SK-N-SH treated with all-trans-retinoic acid at 6 μM for 48 hours (cell line): Measurements from ENCODE around the gene RAB27A.

Experiments
- ATAC-seq: fragments of 200-7000 bp; cut with Tn5 transposase; 3 replicates; pipeline ENCODE4 v1.9.1; 2020; ENCODE audit warnings: mild to moderate bottlenecking, moderate library complexity
- ARNTL ChIP-seq: fragments of 450-650 bp; formaldehyde crosslinking; IDR thresholded peaks from 2 replicates; pipeline ENCODE4 v1.5.0; 2020; ENCODE audit warnings: low read depth, mild to moderate bottlenecking, moderate library complexity, borderline replicate concordance
- BACH2 ChIP-seq: fragments of 250-450 bp; sonication (Bioruptor Pico); IDR thresholded peaks from 2 replicates; pipeline ENCODE4 v1.9.0; 2021; ENCODE audit warnings: mild to moderate bottlenecking, borderline replicate concordance
- CSDC2 ChIP-seq: fragments of 250-450 bp; sonication (Bioruptor Pico); IDR thresholded peaks from 2 replicates; pipeline ENCODE4 v1.5.0; 2020; ENCODE audit warnings: mild to moderate bottlenecking, moderate library complexity
- ESRRG ChIP-seq: fragments of 250-450 bp; sonication (Bioruptor Pico); IDR thresholded peaks from 2 replicates; pipeline ENCODE4 v1.6.1; 2021; ENCODE audit warnings: mild to moderate bottlenecking
- GLIS3 ChIP-seq: fragments of 250-450 bp; sonication (Bioruptor Pico); IDR thresholded peaks from 2 replicates; pipeline ENCODE4 v1.5.0; 2020; ENCODE audit warnings: mild to moderate bottlenecking, moderate library complexity
- ISL1 ChIP-seq: fragments of 250-450 bp; sonication (Bioruptor Pico); IDR thresholded peaks from 2 replicates; pipeline ENCODE4 v2.1.2; 2022; ENCODE audit warnings: mild to moderate bottlenecking, moderate library complexity
- OSR1 ChIP-seq: fragments of 250-450 bp; sonication (Bioruptor Pico); IDR thresholded peaks from 2 replicates; pipeline ENCODE4 v1.8.0; 2022; ENCODE audit warnings: moderate library complexity, mild to moderate bottlenecking, inconsistent platforms
- PPARA ChIP-seq: fragments of 250-450 bp; sonication (Bioruptor Pico); IDR thresholded peaks from 2 replicates; pipeline ENCODE4 v1.5.0; 2020; ENCODE audit warnings: mild to moderate bottlenecking, borderline replicate concordance
- RARB ChIP-seq: fragments of 250-450 bp; sonication (Bioruptor Pico); IDR thresholded peaks from 2 replicates; pipeline ENCODE4 v1.8.0; 2021; ENCODE audit warnings: mild to moderate bottlenecking, moderate library complexity
- SNAI2 ChIP-seq: fragments of 250-450 bp; sonication (Bioruptor Pico); IDR thresholded peaks from 2 replicates; pipeline ENCODE4 v1.5.0; 2020; ENCODE audit warnings: mild to moderate bottlenecking, moderate library complexity
- TCF4 ChIP-seq: fragments of 250-450 bp; sonication (Bioruptor Pico); IDR thresholded peaks from 2 replicates; pipeline ENCODE4 v1.8.0; 2021; ENCODE audit warnings: mild to moderate bottlenecking, moderate library complexity, borderline replicate concordance
- TOX ChIP-seq: fragments of 250-450 bp; sonication (Bioruptor Pico); IDR thresholded peaks from 2 replicates; pipeline ENCODE4 v1.8.0; 2021; ENCODE audit warnings: mild to moderate bottlenecking, moderate library complexity, borderline replicate concordance
- ZC3H10 ChIP-seq: fragments of 250-450 bp; sonication (Bioruptor Pico); IDR thresholded peaks from 2 replicates; pipeline ENCODE4 v1.5.1; 2021; ENCODE audit warnings: mild to moderate bottlenecking, moderate library complexity
- ZFP3 ChIP-seq: fragments of 250-450 bp; sonication (Bioruptor Pico); IDR thresholded peaks from 2 replicates; pipeline ENCODE4 v1.5.0; 2020; ENCODE audit warnings: mild to moderate bottlenecking, moderate library complexity
- ZNF565 ChIP-seq: fragments of 450-650 bp; formaldehyde crosslinking; conservative IDR thresholded peaks from 2 replicates; pipeline ENCODE4 v1.5.0; 2020; ENCODE audit warnings: low read depth, mild to moderate bottlenecking, moderate library complexity
- ZNF8 ChIP-seq: fragments of 450-650 bp; formaldehyde crosslinking; IDR thresholded peaks from 2 replicates; pipeline ENCODE4 v1.5.0; 2020; ENCODE audit warnings: mild to moderate bottlenecking, moderate library complexity
- TF ChIP-seq, protein P1 (sequence below): fragments of 250-450 bp; sonication (Bioruptor Pico); IDR thresholded peaks from 2 replicates; pipeline ENCODE4 v1.5.0; 2020; ENCODE audit warnings: mild to moderate bottlenecking, moderate library complexity
- TF ChIP-seq, protein P2 (sequence below): fragments of 250-450 bp; sonication (Bioruptor Pico); IDR thresholded peaks from 2 replicates; pipeline ENCODE4 v1.5.1; 2021; ENCODE audit warnings: mild to moderate bottlenecking, moderate library complexity
- TF ChIP-seq, protein P3 (sequence below): fragments of 250-450 bp; sonication (Bioruptor Pico); IDR thresholded peaks from 2 replicates; pipeline ENCODE4 v1.8.0; 2020; ENCODE audit warnings: mild to moderate bottlenecking, moderate library complexity, borderline replicate concordance
- TF ChIP-seq, protein P4 (sequence below): fragments of 250-450 bp; sonication (Bioruptor Pico); IDR thresholded peaks from 2 replicates; pipeline ENCODE4 v1.5.1; 2020; ENCODE audit warnings: low read depth, mild to moderate bottlenecking, moderate library complexity

Gene RAB27A

DNA sequence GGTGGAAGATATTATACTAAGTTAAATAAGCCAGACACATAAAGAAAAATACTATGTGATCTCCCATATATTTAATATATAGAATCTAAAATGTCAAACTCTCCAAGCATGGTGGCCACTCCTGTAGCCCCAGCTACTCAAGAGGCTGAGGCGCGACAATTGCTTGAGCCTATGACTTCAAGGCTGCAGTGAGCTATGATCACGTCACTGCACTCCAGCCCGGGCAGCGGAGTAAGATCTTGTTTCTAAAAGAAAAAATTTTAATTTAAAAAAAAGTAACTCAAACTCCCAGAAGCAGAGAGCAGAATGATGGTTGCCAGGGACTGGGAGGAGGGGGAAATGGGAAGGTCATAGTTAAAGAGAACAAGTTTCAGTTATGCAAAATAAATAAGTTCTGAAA is 13.3 kb downstream of the RAB27A start (continued):
- TF ChIP-seq, protein P1, sequence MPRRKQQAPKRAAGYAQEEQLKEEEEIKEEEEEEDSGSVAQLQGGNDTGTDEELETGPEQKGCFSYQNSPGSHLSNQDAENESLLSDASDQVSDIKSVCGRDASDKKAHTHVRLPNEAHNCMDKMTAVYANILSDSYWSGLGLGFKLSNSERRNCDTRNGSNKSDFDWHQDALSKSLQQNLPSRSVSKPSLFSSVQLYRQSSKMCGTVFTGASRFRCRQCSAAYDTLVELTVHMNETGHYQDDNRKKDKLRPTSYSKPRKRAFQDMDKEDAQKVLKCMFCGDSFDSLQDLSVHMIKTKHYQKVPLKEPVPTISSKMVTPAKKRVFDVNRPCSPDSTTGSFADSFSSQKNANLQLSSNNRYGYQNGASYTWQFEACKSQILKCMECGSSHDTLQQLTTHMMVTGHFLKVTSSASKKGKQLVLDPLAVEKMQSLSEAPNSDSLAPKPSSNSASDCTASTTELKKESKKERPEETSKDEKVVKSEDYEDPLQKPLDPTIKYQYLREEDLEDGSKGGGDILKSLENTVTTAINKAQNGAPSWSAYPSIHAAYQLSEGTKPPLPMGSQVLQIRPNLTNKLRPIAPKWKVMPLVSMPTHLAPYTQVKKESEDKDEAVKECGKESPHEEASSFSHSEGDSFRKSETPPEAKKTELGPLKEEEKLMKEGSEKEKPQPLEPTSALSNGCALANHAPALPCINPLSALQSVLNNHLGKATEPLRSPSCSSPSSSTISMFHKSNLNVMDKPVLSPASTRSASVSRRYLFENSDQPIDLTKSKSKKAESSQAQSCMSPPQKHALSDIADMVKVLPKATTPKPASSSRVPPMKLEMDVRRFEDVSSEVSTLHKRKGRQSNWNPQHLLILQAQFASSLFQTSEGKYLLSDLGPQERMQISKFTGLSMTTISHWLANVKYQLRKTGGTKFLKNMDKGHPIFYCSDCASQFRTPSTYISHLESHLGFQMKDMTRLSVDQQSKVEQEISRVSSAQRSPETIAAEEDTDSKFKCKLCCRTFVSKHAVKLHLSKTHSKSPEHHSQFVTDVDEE (CRISPR knock-in tag) = no peak
- no peak for TF ChIP-seq TOX (CRISPR knock-in tag)
- no peak for TF ChIP-seq GLIS3 (CRISPR knock-in tag)
- no peak for TF ChIP-seq BACH2 (CRISPR knock-in tag)
- no peak for TF ChIP-seq OSR1
- TF ChIP-seq ARNTL = no peak
- TF ChIP-seq, all 23 proteins: peak for 0

DNA sequence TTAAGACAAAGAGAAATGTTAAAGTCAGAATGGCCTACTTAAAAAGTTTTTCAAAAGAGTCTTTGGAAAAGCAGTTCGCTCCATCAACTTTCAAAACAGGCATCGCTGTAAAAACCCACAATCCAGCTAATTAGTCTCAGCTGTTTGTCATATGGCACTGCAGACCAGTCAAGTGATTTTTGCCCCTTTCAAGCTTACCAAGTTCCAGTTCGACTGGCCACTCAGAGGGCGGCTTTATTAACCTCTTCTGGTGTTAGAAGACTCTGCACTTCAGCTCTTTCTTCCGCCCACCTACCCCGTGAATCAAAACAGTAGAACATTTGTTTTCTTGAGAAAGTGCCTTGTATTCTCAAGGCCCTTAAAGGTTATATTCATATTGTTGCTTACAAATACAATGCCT is 19.3 kb downstream of the RAB27A start:
- no peak for ATAC-seq
- TF ChIP-seq ZC3H10 = no peak
- TF ChIP-seq TOX (CRISPR knock-in tag) = no peak
- TF ChIP-seq, protein P2, sequence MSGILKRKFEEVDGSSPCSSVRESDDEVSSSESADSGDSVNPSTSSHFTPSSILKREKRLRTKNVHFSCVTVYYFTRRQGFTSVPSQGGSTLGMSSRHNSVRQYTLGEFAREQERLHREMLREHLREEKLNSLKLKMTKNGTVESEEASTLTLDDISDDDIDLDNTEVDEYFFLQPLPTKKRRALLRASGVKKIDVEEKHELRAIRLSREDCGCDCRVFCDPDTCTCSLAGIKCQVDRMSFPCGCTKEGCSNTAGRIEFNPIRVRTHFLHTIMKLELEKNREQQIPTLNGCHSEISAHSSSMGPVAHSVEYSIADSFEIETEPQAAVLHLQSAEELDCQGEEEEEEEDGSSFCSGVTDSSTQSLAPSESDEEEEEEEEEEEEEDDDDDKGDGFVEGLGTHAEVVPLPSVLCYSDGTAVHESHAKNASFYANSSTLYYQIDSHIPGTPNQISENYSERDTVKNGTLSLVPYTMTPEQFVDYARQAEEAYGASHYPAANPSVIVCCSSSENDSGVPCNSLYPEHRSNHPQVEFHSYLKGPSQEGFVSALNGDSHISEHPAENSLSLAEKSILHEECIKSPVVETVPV (CRISPR knock-in tag) = no peak
- no peak for TF ChIP-seq RARB (CRISPR knock-in tag)
- no peak for TF ChIP-seq TCF4
- TF ChIP-seq, protein P3, sequence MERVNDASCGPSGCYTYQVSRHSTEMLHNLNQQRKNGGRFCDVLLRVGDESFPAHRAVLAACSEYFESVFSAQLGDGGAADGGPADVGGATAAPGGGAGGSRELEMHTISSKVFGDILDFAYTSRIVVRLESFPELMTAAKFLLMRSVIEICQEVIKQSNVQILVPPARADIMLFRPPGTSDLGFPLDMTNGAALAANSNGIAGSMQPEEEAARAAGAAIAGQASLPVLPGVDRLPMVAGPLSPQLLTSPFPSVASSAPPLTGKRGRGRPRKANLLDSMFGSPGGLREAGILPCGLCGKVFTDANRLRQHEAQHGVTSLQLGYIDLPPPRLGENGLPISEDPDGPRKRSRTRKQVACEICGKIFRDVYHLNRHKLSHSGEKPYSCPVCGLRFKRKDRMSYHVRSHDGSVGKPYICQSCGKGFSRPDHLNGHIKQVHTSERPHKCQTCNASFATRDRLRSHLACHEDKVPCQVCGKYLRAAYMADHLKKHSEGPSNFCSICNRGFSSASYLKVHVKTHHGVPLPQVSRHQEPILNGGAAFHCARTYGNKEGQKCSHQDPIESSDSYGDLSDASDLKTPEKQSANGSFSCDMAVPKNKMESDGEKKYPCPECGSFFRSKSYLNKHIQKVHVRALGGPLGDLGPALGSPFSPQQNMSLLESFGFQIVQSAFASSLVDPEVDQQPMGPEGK (CRISPR knock-in tag) = no peak

DNA sequence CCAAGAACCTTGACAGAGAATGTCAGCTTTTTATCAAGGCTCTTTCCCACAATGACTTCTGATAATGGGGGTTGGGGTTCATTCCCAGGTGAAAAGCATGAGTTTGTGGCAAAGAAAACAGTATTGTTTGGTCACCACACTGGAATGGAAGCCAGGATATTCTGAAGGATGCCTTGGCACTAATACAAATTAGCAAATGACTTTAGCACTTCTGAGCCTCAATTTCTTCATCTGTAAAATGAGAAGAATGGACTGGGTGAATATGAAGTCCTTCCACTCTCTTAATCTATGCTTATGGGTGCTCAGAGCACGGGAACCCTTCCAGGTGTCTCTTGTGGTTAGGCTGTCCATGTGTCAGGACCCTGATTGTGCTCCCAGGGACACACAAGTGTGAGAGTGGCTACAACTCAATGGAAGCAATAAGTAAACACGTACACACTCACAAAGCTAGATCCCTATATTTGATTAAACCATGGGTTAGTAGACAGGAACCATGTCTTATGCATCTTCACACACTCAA is 21.4 kb downstream of the RAB27A start:
- no peak for ATAC-seq

More for the DNA sequence above, 21.4 kb downstream of the RAB27A start:
- TF ChIP-seq PPARA (no peak), BACH2 (CRISPR knock-in tag) (no peak), ZNF8 (CRISPR knock-in tag) (no peak), ZFP3 (CRISPR knock-in tag) (no peak), TOX (CRISPR knock-in tag) (no peak), SNAI2 (CRISPR knock-in tag) (no peak), ISL1 (no peak), CSDC2 (CRISPR knock-in tag) (no peak), TCF4 (no peak), ESRRG (no peak), ZNF565 (CRISPR knock-in tag) (no peak)
- TF ChIP-seq, protein P4, sequence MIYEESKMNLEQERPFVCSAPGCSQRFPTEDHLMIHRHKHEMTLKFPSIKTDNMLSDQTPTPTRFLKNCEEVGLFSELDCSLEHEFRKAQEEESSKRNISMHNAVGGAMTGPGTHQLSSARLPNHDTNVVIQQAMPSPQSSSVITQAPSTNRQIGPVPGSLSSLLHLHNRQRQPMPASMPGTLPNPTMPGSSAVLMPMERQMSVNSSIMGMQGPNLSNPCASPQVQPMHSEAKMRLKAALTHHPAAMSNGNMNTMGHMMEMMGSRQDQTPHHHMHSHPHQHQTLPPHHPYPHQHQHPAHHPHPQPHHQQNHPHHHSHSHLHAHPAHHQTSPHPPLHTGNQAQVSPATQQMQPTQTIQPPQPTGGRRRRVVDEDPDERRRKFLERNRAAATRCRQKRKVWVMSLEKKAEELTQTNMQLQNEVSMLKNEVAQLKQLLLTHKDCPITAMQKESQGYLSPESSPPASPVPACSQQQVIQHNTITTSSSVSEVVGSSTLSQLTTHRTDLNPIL (CRISPR knock-in tag) = no peak
- TF ChIP-seq, protein P3 (CRISPR knock-in tag) = no peak
- TF ChIP-seq, protein P1 (CRISPR knock-in tag) = no peak
